ENCODE results near the gene OCA2.

Gene OCA2

DNA sequence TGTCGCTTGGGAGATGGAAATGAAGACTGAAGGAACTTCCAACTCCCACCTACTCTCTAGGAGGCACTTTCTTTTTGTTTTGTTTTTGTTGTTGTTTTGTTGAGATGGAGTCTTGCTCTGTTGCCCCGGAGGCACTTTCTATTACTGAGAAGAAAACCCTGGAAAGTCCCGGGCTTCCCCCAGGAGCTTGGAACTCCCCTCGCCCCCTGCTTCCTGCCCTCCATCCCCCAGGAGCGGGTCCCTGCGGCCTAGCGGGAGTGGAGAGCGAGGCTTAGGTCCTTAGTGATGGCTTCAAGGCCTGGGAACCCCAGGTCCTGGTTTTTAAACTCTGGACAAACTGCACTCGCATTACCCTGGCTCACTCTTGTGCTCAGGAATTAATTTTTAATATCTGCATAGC is 195.7 kb downstream of the OCA2 start:
- no peak overlapping the region for H3K4me3 ChIP-seq (ENCODE audit: low read depth in 1 of 2, low read length in 2 of 2)
- H3K27ac ChIP-seq (ENCODE audit: low read length) = no peak overlapping the region
- no peaks in the 10 kb centered on the region for H3K36me3 ChIP-seq (ENCODE audit: control insufficient read depth in 1 of 2, insufficient read depth in 2 of 2, low read length in 2 of 2)
- H3K4me1 ChIP-seq (ENCODE audit: control insufficient read depth in 1 of 2, insufficient read depth in 2 of 2, low read length in 2 of 2) = no peaks in the 10 kb centered on the region
- no peaks in the 10 kb centered on the region for H3K9me3 ChIP-seq (ENCODE audit: control insufficient read depth in 1 of 2, low read length in 2 of 2)
- no peaks in the 10 kb centered on the region for H3K27me3 ChIP-seq (ENCODE audit: low read depth, low read length)

- no peaks in the 10 kb centered on the region for H3K9me3 ChIP-seq (ENCODE audit: control insufficient read depth in 1 of 2, low read length in 2 of 2)
These were observed 196.3 kb downstream of the OCA2 start for GRCh38 chr15:27902680-27903385.

DNA sequence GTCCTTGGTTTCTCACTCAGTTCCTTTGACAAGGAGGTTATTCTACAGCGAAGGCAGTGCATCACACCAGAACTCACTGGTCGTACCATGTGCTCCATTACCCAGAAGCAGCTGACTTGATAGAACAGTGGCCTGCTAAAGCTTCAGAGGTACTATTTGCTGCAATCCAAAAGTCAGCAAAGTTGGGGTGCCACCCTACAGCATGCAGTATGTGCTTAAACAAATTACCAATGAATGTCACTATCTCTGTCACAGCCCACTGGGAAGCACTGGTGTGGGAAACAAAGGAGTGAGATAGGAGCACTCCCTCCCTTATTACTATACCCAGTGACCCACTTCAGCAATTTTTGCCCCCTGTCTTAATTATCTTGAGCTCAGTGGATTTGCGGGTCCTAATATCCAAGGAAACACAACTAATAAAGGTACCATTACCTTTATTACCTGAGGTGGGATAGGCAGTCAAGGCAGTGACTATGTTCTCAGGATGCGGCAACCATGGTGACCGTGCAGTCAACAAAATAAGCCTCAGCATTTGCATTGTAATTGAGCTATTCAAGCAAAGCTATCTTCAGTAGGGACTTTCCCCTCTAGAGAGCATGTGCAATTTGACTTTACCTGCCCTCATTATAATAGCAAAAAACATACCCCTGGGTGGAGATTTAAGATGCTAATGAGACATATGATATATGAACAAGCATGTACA is 199.4 kb downstream of the OCA2 start:
- Histone ChIP-seq H3K36me3 (ENCODE audit: control insufficient read depth in 1 of 2, insufficient read depth in 2 of 2, low read length in 2 of 2) (no peaks in the 10 kb centered on the region), H3K27me3 (ENCODE audit: low read depth, low read length) (no peaks in the 10 kb centered on the region), H3K27ac (ENCODE audit: low read length) (no peak overlapping the region), H3K9me3 (ENCODE audit: control insufficient read depth in 1 of 2, low read length in 2 of 2) (no peaks in the 10 kb centered on the region), H3K4me3 (ENCODE audit: low read depth in 1 of 2, low read length in 2 of 2) (no peak overlapping the region), H3K4me1 (ENCODE audit: control insufficient read depth in 1 of 2, insufficient read depth in 2 of 2, low read length in 2 of 2) (no peaks in the 10 kb centered on the region)

More at GRCh38 chr15:27902680-27903385, 196.3 kb downstream of the OCA2 start:
- Histone ChIP-seq H3K27ac (ENCODE audit: low read length) (no peak overlapping the region), H3K27me3 (ENCODE audit: low read depth, low read length) (no peaks in the 10 kb centered on the region), H3K36me3 (ENCODE audit: control insufficient read depth in 1 of 2, insufficient read depth in 2 of 2, low read length in 2 of 2) (no peaks in the 10 kb centered on the region), H3K4me3 (ENCODE audit: low read depth in 1 of 2, low read length in 2 of 2) (no peak overlapping the region), H3K4me1 (ENCODE audit: control insufficient read depth in 1 of 2, insufficient read depth in 2 of 2, low read length in 2 of 2) (no peaks in the 10 kb centered on the region)

DNA sequence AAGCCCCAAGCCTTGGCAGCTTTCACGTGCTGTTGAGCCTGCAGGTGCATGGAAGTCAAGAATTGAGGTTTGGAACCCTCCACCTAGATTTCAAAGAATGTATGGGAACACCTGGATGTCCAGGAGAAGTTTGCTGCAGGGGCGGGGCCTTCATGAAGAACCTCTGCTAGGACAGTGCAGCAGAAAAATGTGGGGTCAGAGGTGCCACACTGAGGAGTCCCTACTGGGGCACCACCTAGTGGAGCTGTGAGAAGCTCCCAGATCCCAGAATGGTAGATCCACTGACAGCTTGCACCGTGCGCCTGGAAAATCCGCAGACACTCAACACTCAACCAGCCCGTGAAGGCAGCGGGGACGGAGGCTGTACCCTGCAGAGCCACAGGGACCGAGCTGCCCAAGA is 201.6 kb downstream of the OCA2 start:
- H3K4me3 ChIP-seq (ENCODE audit: low read depth in 1 of 2, low read length in 2 of 2) = no peak overlapping the region
- no peaks in the 10 kb centered on the region for H3K27me3 ChIP-seq (ENCODE audit: low read depth, low read length)
- H3K27ac ChIP-seq (ENCODE audit: low read length) = no peak overlapping the region
- H3K36me3 ChIP-seq (ENCODE audit: control insufficient read depth in 1 of 2, insufficient read depth in 2 of 2, low read length in 2 of 2) = no peaks in the 10 kb centered on the region
- H3K9me3 ChIP-seq (ENCODE audit: control insufficient read depth in 1 of 2, low read length in 2 of 2) = no peaks in the 10 kb centered on the region
- no peaks in the 10 kb centered on the region for H3K4me1 ChIP-seq (ENCODE audit: control insufficient read depth in 1 of 2, insufficient read depth in 2 of 2, low read length in 2 of 2)

GRCh38 chr15:27894645-27895044 is 204.5 kb downstream of the OCA2 start:
- Histone ChIP-seq H3K9me3 (ENCODE audit: control insufficient read depth in 1 of 2, low read length in 2 of 2) (peaks cover 9 to 17% of the 10 kb centered on the region in 2 donors), H3K27me3 (ENCODE audit: low read depth, low read length) (no peaks in the 10 kb centered on the region), H3K27ac (ENCODE audit: low read length) (no peak overlapping the region)

GRCh38 chr15:27889258-27889657 is 209.9 kb downstream of the OCA2 start:
- Histone ChIP-seq H3K27me3 (ENCODE audit: low read depth, low read length) (no peaks in the 10 kb centered on the region), H3K4me1 (ENCODE audit: control insufficient read depth in 1 of 2, insufficient read depth in 2 of 2, low read length in 2 of 2) (no peaks in the 10 kb centered on the region), H3K4me3 (ENCODE audit: low read depth in 1 of 2, low read length in 2 of 2) (peak overlapping the region in 1 of 2 donors; percentile 6), H3K9me3 (ENCODE audit: control insufficient read depth in 1 of 2, low read length in 2 of 2) (peaks cover 9 to 23% of the 10 kb centered on the region in 2 donors), H3K36me3 (ENCODE audit: control insufficient read depth in 1 of 2, insufficient read depth in 2 of 2, low read length in 2 of 2) (no peaks in the 10 kb centered on the region), H3K27ac (ENCODE audit: low read length) (no peak overlapping the region)

More at GRCh38 chr15:27894645-27895044, 204.5 kb downstream of the OCA2 start:
- no peaks in the 10 kb centered on the region for H3K4me1 ChIP-seq (ENCODE audit: control insufficient read depth in 1 of 2, insufficient read depth in 2 of 2, low read length in 2 of 2)
- H3K4me3 ChIP-seq (ENCODE audit: low read depth in 1 of 2, low read length in 2 of 2) = no peak overlapping the region
- no peaks in the 10 kb centered on the region for H3K36me3 ChIP-seq (ENCODE audit: control insufficient read depth in 1 of 2, insufficient read depth in 2 of 2, low read length in 2 of 2)

- peaks cover 0 to 17% of the 10 kb centered on the region in 2 donors for H3K9me3 ChIP-seq (ENCODE audit: control insufficient read depth in 1 of 2, low read length in 2 of 2)
- H3K27me3 ChIP-seq (ENCODE audit: low read depth, low read length) = no peaks in the 10 kb centered on the region
- H3K36me3 ChIP-seq (ENCODE audit: control insufficient read depth in 1 of 2, insufficient read depth in 2 of 2, low read length in 2 of 2) = no peaks in the 10 kb centered on the region
- H3K4me1 ChIP-seq (ENCODE audit: control insufficient read depth in 1 of 2, insufficient read depth in 2 of 2, low read length in 2 of 2) = no peaks in the 10 kb centered on the region
- H3K4me3 ChIP-seq (ENCODE audit: low read depth in 1 of 2, low read length in 2 of 2) = no peak overlapping the region
- H3K27ac ChIP-seq (ENCODE audit: low read length) = no peak overlapping the region
These were observed 213.9 kb downstream of the OCA2 start for GRCh38 chr15:27885201-27885600.

- no peaks in the 10 kb centered on the region for H3K36me3 ChIP-seq (ENCODE audit: control insufficient read depth in 1 of 2, insufficient read depth in 2 of 2, low read length in 2 of 2)
- no peak overlapping the region for H3K27ac ChIP-seq (ENCODE audit: low read length)
- H3K4me1 ChIP-seq (ENCODE audit: control insufficient read depth in 1 of 2, insufficient read depth in 2 of 2, low read length in 2 of 2) = no peaks in the 10 kb centered on the region
- no peaks in the 10 kb centered on the region for H3K27me3 ChIP-seq (ENCODE audit: low read depth, low read length)
- H3K9me3 ChIP-seq (ENCODE audit: control insufficient read depth in 1 of 2, low read length in 2 of 2) = peaks cover 0 to 14% of the 10 kb centered on the region in 2 donors
- H3K4me3 ChIP-seq (ENCODE audit: low read depth in 1 of 2, low read length in 2 of 2) = no peak overlapping the region
These were observed 214.4 kb downstream of the OCA2 start for GRCh38 chr15:27884726-27885125.

DNA sequence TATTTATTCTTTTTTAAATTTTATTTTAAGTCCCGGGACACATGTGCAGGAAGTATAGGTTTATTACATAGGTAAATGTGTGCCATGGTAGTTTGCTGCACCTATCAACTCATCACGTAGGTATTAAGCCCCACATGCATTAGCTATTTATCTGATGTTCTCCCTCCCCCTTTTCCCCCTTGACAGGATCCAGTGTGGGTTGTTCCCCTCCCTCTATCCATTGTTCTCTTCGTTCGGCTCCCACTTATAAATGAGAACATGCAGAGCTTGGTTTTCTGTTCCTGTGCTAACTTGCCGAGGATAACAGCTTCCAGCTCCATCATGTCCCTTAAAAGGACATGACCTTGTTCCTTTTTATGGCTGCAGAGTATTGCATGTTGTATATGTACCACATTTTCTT is 220.3 kb downstream of the OCA2 start:
- peaks cover 0 to 11% of the 10 kb centered on the region in 2 donors for H3K9me3 ChIP-seq (ENCODE audit: control insufficient read depth in 1 of 2, low read length in 2 of 2)
- H3K36me3 ChIP-seq (ENCODE audit: control insufficient read depth in 1 of 2, insufficient read depth in 2 of 2, low read length in 2 of 2) = no peaks in the 10 kb centered on the region
- no peaks in the 10 kb centered on the region for H3K27me3 ChIP-seq (ENCODE audit: low read depth, low read length)
- H3K4me1 ChIP-seq (ENCODE audit: control insufficient read depth in 1 of 2, insufficient read depth in 2 of 2, low read length in 2 of 2) = no peaks in the 10 kb centered on the region
- H3K4me3 ChIP-seq (ENCODE audit: low read depth in 1 of 2, low read length in 2 of 2) = no peak overlapping the region
- H3K27ac ChIP-seq (ENCODE audit: low read length) = no peak overlapping the region

DNA sequence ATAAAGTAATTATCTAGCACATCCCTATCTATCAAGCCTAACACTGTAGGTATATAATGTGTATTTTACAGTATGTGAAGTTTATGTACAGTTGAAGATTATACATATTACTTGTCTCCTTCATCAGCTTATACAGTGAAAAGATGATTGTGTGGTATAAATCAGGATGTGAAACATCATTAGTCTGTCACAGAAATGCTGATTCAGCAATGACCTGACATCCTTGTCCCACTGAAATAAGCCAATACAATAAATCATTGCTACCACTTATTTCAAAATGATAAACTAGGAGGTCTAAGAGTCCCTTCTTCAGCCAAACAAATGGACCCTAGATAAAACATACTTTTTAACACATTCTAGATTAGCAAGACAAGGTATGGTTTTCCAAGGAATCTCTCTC is 225.3 kb downstream of the OCA2 start:
- Histone ChIP-seq H3K27me3 (ENCODE audit: low read depth, low read length) (no peaks in the 10 kb centered on the region), H3K36me3 (ENCODE audit: control insufficient read depth in 1 of 2, insufficient read depth in 2 of 2, low read length in 2 of 2) (no peaks in the 10 kb centered on the region), H3K9me3 (ENCODE audit: control insufficient read depth in 1 of 2, low read length in 2 of 2) (peaks cover 0 to under 1% of the 10 kb centered on the region in 2 donors), H3K4me1 (ENCODE audit: control insufficient read depth in 1 of 2, insufficient read depth in 2 of 2, low read length in 2 of 2) (no peaks in the 10 kb centered on the region), H3K27ac (ENCODE audit: low read length) (no peak overlapping the region), H3K4me3 (ENCODE audit: low read depth in 1 of 2, low read length in 2 of 2) (no peak overlapping the region)

GRCh38 chr15:27873039-27873438 is 226.1 kb downstream of the OCA2 start:
- no peaks in the 10 kb centered on the region for H3K27me3 ChIP-seq (ENCODE audit: low read depth, low read length)
- H3K36me3 ChIP-seq (ENCODE audit: control insufficient read depth in 1 of 2, insufficient read depth in 2 of 2, low read length in 2 of 2) = no peaks in the 10 kb centered on the region
- H3K9me3 ChIP-seq (ENCODE audit: control insufficient read depth in 1 of 2, low read length in 2 of 2) = no peaks in the 10 kb centered on the region
- H3K4me1 ChIP-seq (ENCODE audit: control insufficient read depth in 1 of 2, insufficient read depth in 2 of 2, low read length in 2 of 2) = no peaks in the 10 kb centered on the region
- no peak overlapping the region for H3K4me3 ChIP-seq (ENCODE audit: low read depth in 1 of 2, low read length in 2 of 2)
- H3K27ac ChIP-seq (ENCODE audit: low read length) = no peak overlapping the region

All from muscle layer of duodenum (tissue), 2 donors.